GM03348 (cell line): ENCODE measurements around the gene COL23A1.
A peak's percentile ranks its signal among the peaks of the same experiment; 100 is the strongest.

Source experiments
- DNase-seq: peaks from one replicate; pipeline ENCODE4 v3.0.0; 2012; ENCODE audit warnings: low spot score

Gene COL23A1

GRCh38 chr5:178554311-178554710 lies 35.9 kb downstream of the COL23A1 start:
- no peak for DNase-seq

- no peak for DNase-seq
Measured at GRCh38 chr5:178553517-178553916, 36.7 kb downstream of the COL23A1 start.

DNA sequence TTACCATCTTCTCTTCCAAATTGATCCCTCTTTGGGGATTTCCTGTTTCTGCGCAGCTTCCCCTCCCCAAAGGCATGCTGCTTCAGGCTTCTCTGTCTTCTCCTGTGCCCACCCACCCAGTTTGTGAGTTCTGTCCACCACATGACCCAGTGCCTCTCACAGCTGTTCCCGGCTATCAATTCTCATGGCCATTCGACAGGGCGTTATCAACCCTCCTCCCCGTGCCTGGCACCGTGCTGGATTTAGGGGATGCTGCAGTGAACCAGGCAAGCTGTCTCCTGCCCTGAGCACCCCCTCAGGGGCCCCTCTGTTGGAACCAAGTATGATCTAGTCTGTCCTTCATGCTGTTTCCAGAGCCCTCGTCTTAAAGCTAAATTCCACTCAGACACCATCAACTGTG lies 38.7 kb downstream of the COL23A1 start:
- DNase-seq = no peak

GRCh38 chr5:178551059-178551458 lies 39.1 kb downstream of the COL23A1 start:
- peak; percentile 49 for DNase-seq

- DNase-seq = no peak
Measured at GRCh38 chr5:178548746-178549145, 41.4 kb downstream of the COL23A1 start.

- no peak for DNase-seq
Measured at GRCh38 chr5:178547753-178548415, 42.3 kb downstream of the COL23A1 start.

- DNase-seq = no peak
Measured at GRCh38 chr5:178547052-178547666, 43.0 kb downstream of the COL23A1 start.

DNA sequence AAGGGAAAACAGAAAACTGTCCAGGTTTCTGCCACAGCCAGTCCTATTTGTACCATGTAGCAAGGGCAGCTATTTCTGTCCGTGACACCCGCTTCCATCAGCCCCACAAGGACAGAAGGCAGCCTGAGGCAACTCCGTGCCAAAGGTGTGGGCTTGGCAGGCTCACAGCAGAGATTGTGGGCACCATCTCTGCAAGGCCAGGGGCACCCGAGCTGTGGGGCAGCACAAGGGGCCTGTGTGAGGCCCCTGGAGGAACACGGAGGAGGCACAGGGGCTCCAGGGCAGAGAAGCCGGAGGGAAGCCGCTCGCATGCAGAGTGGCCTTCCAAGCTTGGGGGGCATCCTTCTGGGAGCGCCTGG lies 43.5 kb downstream of the COL23A1 start:
- DNase-seq = no peak

GRCh38 chr5:178545941-178546674 lies 44.1 kb downstream of the COL23A1 start:
- DNase-seq = no peak

- no peak for DNase-seq
Measured at GRCh38 chr5:178545176-178545575, 45.0 kb downstream of the COL23A1 start.

DNA sequence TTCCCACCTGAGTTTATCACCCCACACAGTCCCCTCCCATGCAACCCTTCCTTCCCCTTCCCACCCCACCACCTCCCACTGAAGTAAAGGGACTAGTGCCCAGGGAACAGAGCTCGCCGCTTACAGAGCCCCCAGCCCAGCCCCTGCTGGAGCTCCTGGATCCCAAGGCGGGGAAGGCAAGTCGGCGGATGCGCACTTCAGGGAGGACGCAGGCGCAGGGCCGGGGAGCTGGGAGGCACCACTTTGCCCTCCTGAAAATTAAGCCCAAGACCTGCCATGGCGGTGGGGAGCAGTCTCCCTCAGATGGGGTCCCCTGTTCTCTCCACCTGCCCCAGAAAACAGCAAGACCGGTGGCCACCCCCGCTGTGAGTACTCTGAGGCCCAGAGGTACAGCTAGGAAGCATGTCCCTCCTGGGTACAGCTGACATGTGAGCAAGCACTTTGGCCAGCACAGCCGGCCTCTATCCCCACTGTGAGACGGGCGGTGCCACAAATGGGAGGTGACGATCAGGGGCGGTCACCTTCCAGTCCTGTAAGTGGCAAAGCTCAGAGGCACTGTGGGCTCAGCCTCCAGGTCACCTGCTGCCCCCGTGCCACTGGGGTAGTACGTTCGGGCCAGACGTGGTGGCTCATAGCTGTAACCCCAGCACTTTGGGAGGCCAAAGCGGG lies 45.9 kb downstream of the COL23A1 start:
- no peak for DNase-seq

GRCh38 chr5:178542455-178542854 lies 47.7 kb downstream of the COL23A1 start:
- DNase-seq = no peak

DNA sequence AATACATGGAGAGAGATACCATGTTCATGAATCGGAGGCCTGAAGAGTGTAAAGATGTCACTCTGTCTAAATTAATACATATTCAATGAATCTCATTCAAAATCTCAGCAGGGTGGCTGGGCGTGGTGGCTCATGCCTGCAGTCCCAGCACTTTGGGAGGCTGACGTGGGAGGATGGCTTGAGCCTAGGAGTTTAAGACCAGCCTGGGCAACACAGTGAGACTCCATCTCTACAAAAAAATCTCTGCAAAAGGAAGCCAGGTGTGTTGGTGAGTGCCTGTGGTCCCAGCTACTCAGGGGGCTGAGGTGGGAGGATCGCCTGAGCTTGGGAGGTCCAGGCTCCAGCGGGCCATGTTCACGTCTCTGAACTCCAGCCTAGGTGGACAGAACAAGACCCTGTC lies 49.7 kb downstream of the COL23A1 start:
- no peak for DNase-seq

DNA sequence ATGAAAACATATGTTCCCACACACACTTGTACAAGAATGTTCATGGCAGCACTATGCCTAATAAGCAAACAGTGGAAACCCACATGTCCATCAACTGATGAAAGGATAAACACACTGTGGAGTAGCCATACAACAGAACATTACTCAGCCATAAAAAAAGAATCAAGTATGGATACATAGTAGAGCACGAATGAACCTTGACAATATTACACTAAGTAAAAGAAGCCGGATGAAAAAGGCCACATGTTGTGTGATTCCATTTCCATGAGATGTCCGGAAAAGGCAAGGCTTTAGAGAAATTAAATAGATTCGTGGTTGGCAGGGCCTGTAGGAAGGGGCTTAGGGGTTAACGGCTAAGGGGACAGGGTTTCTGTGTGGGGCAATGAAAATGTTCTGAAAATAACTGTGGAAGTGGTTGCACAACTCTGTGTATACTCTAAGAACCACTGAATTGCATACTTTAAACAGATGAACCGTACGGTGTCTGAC lies 51.4 kb downstream of the COL23A1 start:
- no peak for DNase-seq

DNA sequence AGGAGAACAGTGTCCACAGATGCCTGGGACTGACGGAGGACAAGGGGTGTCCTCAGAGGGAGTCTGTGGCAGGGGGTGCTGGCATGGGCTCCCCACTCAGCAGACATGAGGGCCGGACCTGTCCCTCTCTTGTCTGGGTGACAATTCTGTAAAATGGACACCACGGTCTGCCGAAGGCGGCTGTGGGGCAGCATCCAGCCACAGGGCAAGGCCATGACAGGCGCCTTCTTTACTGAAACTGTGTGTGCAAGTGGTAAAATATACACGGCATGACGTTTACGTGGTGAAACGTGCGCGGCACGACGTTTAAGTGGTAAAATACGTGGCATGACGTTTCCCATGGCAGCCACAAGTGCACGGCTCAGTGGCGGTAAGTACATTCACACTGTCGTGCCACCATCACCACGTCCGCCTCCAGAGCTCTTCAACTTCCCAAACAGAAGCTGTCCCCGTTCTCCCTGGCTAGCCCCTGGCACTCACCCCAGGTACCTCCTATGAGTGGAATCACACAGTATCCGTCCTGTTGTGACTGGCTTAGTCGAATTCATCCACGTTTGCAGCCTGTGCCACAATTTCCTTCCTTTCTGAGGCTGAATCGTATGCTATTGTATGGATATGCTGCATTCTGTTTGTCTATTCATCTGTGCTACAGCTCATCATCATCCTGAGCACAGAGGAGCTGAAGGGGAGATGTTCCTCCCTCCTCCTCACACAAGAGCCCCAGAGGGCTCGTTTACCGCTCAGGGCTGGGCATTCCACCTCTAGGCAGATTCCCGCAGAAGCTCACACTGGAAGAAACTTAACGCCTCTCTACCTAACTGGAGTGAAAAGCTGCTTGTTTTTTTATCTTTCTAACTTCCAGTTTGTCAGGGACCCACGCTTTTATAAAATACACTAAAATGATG lies 52.5 kb downstream of the COL23A1 start:
- DNase-seq = no peak

GRCh38 chr5:178536541-178537466 lies 53.4 kb downstream of the COL23A1 start:
- DNase-seq = no peak

- DNase-seq = no peak
Measured at GRCh38 chr5:178535299-178536175, 54.7 kb downstream of the COL23A1 start.

- DNase-seq = no peak
Measured at GRCh38 chr5:178533136-178533535, 57.1 kb downstream of the COL23A1 start.

DNA sequence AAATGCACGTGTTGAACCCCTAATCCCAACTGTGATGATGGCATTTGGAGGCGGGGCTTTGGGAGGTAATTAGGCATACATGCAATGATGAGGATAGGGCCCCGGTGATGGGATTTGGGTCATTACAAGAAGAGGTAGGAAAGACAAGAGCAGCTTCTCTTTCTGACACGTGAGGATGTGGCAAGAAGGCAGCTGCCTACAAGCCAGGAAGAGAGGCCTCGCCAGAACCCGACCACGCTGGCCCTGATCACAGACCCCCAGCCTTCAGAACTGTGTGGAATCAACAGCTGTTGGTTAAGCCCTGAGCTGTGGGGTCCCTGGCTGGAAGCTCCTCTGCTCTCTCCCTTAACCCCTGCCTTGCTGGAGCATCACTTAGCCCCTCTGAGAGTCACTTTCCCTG lies 57.5 kb downstream of the COL23A1 start:
- DNase-seq = no peak

- no peak for DNase-seq
Measured at GRCh38 chr5:178532236-178532635, 58.0 kb downstream of the COL23A1 start.
